IPS-NIHi11 (cell line): Measurements from ENCODE around the gene KCNN3.

Experiments
- DNase-seq: peaks from one replicate; pipeline ENCODE4 v3.0.0; 2012; ENCODE audit warnings: mixed read lengths, low spot score

KCNN3 gene

GRCh38 chr1:154813846-154814505 lies 56.1 kb downstream of the KCNN3 start:
- no peak for DNase-seq

DNA sequence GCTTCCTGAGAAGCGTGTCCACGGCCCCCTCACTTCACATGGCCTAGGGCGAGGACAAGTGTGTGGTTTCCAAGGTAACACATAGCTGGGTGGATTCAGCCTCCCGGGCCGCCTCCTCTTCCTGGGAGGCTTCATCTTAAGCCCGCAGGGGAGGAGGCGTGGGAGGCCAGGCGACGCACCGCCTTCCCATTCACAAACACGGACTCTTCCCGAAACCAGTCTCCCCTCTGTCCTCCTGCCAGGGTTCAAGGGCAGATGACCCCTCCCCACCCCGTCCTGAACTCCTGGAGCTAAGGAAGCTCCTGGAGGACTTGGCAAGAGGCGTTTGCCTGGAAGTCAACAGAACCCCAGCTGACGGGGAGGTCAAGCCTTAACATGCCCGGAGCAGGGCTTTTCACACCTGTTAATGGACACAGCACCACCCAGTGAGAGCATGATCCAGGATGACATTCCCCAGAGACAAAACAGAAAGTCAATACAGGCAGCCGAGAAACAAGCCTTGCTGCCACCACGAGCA lies 56.7 kb downstream of the KCNN3 start:
- peak; percentile 69 for DNase-seq

GRCh38 chr1:154812877-154813276 lies 57.2 kb downstream of the KCNN3 start:
- DNase-seq: no peak

DNA sequence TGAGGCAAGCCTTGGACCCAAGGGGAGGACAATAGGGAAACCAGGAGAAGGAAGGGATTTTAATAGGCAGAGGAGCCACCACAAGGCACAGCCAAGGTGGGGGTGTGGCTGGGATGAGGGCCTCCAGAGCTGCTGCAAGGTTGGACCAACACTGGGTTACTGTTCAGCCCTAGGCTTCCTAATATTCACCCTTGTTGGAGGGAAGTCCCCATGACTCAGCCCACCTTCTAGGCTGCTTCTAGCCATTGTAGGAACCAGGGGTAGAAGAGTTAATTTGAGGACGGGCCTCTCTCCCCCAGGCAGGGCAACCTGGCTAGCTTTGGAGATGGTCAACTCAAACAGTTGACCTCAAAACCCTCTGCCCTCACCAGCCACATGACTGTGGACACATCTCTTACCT lies 59.5 kb downstream of the KCNN3 start:
- DNase-seq: no peak

GRCh38 chr1:154809436-154810413 lies 60.4 kb downstream of the KCNN3 start:
- DNase-seq: no peak

DNA sequence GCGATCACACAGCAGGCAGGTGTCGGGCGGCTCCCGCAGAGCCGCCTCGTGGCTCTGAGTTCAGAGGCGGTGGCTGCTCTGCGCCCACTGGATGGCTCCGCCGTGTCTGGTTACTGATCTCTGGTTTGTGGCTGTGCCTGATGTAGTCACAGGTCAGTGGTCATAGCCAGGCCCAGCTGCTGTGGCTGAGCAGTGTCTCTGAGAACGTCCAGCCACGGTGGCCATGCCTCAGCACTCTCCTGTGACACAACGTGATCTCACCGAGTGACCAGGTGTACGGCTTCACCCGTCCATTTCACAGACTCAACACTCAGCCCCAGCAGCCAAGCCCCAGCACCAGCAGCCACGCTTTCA lies 61.2 kb downstream of the KCNN3 start:
- DNase-seq: peak; percentile 37

GRCh38 chr1:154808261-154808908 lies 61.7 kb downstream of the KCNN3 start:
- peak; percentile 29 for DNase-seq

DNA sequence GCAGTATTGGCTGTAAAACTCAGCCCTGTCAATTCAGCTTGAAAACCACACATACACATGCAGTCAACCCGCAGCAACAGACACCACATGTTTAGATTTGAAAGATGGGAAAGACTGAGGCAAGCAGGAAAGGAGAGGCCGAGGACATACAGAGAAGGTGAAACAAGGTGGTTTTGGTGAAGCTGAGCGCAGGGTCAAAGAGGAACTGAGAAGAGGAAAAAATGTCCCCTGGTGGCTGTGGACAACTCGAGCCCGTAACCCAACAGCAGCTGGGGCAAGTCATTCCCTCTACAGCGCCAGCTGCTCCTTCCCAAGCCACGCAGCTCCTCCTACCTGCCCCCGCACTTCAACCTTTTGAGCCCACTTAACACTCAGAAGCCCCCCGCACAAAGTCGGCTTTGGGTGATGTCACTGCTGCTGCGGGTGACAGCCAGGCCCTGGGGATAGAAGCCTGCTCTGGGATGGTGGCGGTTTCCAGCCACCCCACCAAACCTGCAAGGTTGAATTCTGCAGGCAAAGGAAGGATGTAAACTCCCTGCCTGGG lies 63.0 kb downstream of the KCNN3 start:
- DNase-seq: no peak

- DNase-seq: no peak
Observed at GRCh38 chr1:154806333-154806732, 63.7 kb downstream of the KCNN3 start.

- no peak for DNase-seq
Observed at GRCh38 chr1:154802982-154803920, 66.8 kb downstream of the KCNN3 start.

GRCh38 chr1:154802336-154802969 lies 67.6 kb downstream of the KCNN3 start:
- no peak for DNase-seq

DNA sequence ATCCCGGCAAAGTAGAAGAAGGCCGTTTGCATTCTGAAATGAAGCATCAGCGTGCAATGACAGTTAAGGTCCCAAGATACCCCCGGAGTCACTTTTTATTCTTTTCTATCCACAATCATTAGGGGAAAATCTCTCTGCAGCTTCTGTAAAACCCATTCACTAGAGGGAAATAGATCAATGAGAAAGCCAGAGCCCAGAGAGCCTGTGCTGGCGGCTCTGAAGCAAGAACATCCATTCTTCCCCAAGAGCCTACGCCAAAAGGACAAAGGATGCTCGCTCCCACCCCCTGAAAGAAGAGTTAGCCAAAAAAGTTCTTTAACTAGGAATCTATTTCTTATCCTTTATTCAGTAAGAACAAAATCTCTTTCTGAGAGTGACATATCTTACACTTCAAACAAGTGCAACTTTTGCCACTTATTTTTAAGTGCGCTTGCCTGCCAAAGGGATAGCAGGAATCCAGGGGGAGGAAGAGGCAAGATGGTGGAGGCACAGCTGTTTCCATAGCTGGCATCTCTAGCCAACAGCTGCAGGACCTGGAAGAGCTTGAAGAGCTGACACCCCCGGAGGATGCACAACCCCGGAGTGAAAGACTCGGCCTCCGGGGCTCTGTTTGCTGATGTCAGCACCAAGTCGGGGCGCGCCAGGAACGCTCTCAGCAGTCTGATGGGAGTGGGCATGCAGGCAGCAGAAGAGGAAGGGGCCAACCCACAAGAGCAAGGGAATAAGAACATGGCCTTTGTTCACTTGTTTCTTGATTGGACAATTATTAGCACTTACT lies 68.7 kb downstream of the KCNN3 start:
- no peak for DNase-seq

DNA sequence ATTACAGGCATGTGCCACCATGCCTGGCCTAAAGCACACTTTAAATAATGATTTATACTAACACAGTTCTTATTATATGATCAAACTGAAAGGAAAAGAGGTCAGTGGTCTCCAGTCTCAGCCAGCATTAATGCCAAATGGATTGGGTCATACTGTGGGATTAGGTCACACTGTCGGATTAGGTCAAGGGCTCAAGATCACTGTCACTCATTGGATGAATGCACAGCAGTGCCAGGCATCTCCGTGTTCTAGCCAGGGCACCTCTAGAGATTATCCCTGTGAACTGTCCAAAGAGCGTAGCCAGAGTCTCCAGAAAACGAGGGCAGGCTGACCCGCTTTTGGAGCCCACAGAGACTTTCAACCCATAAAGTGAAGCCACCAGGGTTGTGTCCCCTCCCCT lies 70.9 kb downstream of the KCNN3 start:
- no peak for DNase-seq

DNA sequence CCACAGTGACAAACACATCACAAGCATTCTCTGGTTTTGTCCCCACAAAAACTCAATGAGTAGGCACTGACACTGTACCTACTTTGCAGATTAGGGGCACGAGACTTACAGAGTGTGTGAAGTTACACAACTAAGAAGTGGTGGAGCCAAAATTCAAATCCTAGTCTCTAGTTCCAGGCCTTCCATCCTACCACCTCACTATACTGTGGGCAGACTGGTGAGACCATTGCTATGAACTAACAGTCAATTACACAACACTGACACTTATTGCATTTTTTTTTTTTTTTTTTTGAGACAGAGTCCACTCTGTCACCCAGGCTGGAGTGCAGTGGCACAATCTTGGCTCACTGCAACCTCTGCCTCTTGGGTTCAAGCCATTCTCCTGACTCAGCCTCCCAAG lies 71.4 kb downstream of the KCNN3 start:
- DNase-seq: no peak

DNA sequence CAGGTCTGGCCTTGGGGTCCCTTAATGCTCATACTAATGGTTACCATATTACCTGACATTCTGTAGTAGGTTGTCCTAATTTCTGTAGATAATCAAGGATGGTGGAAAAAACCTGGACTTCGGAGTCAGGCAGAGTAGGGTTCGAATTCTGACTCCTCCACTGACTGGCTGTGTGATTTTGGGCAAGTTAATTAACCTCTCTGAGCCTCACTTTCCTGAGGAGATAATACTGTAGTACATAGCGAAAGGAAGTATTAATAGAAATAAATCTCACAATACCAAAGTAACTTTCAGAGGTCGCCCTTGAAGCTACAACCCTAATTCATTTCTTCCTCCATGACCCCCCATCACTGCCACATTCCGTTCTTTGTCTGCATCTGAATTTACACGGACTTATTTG lies 72.9 kb downstream of the KCNN3 start:
- no peak for DNase-seq

GRCh38 chr1:154796303-154796892 lies 73.7 kb downstream of the KCNN3 start:
- DNase-seq: no peak

DNA sequence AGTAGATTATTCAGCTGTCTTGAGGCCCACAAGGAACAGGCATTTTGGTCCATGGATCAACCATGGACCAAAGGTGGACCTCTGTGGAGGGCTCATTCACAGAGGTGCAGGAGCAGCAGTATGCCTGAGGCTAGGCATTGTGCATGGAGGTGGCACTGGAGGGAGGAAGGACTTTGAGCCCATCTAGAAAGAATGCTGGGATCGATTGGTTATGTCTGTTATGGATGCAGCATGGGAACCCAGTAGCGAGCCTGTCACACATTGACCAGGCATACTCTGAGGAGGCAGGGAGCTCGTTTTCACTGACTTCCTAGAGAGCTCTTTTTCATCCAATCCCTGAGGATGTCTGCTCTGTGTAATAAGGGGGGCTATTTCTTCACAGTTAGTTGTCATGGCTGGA lies 75.5 kb downstream of the KCNN3 start:
- DNase-seq: no peak

DNA sequence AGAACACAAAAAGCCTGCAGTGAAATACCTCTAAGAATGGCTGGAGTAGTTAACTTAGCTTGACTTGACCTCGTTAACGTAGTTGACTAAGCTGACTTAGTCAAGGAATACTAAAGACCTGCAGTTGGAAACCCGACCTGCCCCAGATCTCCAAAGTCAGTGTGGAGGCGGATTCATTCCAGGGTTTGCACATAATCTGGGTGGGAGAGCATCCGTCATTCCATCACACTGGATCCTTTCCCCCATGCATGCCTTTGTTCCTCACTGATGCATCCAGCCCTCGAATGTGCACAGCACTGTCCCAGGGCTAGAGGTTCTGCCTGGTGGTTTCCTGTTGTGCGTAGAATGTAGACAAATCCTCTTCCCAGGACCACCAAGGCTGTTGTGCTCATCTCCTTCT lies 76.4 kb downstream of the KCNN3 start:
- DNase-seq: no peak

DNA sequence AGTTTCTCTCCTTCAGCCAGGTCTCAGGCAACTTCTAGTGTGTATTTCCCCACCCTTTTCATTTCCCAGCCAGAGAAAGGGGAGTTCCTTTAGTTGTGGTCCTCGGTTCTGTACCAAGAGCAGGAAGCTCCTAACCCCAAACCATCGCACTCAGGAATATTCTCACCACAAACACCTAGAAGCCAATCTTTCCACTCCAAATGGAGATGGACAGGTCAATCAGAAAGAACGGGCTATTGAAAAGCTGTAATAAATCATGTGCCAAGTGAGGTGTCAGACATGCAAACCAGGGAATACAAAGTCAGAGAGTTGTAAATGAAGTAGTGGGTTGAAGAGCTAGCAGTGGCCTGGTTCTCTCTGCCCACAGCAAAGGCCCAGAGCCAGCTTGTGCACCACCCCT lies 77.2 kb downstream of the KCNN3 start:
- DNase-seq: no peak
